NCI-H2171 (cell line): Measurements from ENCODE around the gene PDZD2.

Experiments
- DNase-seq: peaks from one replicate; lab custom pipeline; 2025; lab: John Stamatoyannopoulos, UW

The PDZD2 gene

DNA sequence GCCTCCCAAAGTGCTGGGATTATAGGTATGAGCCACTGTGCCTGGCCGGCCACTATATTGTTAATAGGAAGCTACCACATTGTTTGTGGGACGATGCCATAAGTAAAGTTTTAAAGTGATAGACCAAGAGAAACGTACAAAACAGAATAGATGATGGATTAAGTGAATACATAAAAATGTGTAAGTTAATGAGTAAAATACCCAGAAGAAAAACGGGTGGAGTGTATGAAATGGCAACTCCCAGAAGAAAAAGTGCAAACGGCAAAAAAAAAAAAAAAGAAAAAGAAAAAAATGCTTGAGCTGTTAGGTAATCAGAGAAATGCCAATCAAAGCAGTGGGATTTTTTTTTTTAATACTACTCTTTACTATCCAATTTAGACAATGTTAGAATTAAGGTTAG lies 246.0 kb downstream of the PDZD2 start:
- DNase-seq: no peak

DNA sequence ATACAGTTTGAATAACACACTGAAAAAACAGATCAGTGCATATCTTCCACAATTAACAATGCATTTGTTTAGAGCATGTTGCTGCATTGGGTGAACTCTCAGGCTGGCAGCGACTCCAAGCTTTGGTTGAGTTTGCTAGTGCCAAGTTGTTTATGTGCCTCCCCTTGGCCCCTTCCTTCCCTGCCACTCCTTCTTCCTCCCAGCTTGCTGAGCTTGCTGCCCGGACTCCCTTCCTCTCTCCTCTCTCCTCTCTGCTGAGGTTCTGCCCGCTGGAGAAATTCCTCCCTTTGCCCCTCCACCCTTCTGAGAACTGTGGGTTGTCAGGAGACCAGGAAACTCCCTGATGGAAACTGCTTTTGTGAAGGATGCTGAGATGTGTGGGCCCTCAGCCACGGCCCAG lies 247.3 kb downstream of the PDZD2 start:
- DNase-seq: no peak

DNA sequence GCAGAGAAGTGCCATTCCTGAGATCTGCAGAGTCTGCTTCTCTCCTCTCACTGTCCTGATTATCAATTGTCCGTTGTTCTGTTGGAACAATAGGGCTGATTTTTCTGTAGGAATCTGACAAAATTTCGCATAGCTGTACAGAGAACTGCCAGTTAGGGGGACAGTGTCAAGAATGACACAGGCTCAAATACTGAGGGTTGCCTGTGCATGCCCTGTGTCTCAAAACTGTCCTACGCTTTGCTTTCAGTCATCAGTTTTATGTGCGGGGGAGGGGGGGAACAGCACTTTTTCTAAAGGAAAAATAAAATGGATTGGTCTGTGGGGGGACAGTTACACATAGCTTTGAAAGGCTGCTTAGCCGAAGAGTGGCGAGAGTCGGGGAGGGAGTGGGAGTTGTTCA lies 248.6 kb downstream of the PDZD2 start:
- no peak for DNase-seq

DNA sequence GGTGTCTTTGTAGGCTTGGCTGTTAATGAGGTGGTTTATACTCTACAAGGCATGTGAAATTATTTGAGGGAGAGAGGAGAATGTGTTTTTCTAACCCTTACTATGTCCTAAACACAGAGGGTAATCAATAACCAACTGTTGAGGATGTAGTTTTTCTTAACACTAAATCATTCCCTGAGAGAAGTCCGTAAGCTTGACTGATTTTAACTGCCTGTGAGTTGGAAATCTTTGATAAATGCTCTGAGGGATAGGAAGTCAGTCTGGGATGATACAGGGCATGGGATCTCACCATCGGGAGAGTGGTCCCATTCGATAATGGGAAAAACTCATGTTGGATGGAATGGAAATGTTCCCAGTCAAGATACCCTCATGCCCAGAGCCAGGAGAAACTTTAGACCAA lies 249.6 kb downstream of the PDZD2 start:
- DNase-seq: no peak

DNA sequence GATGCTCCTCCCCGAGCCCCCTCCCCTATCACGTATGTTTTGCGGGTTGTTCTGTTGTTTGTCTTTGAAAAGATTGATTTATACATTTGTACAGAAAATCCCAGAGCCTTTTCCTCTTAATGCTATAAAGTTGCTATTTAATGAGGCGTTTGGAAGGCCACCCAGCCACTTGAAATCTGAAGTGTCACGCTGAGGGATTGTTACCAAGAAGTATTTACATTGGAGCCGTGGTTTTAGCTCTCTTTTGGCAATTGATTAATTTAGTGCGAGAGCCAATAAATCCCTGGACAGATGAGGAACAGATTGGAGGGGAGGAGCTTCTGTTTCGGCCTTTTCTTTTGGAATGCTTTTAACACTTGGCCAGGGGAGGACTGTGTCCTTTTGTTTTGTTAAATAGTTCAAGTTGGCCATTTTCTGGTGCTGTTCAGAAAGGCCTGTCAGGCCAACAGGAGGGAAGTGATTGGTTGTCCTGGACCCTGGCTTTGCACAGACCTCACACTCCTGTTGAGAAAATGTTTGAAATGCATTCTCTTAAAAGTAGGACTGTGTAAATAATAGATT lies 250.2 kb downstream of the PDZD2 start:
- no peak for DNase-seq

DNA sequence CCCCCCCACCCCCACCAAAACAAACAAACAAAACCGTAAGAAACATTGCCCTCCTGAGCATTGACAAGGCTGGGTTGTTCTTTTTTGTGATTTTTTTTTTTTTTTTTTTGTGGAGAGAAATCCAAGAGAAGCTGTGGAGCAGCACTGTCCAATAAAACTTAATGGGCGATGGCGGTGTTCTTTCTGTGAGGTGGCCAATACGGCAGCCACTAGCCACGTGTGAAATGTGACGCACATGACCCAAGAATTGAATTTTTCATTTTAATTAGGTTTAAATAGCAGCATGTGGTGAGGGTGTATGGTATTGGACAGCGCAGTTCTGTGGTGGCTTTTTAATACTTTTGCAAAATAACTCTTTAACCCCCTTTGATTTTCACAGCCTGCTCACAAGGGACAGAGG lies 251.1 kb downstream of the PDZD2 start:
- no peak for DNase-seq

DNA sequence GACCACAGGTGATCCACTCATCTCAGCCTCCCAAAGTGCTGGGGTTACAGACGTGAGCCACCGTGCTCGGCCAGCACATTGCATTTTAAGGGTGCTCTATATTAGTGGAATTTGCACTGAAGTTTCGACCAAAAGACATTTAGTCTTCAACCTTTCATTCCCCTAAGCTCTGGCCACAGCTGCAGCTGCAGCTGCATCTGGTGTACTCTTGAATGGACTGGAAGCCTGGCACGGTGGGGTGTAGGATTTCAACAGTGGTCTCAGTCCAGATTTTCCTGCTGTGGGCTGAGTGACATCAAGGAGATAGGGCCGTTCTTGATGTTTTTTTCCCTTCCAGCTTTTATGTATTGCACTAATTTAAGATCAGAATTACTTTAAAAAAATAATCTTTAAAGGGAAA lies 255.2 kb downstream of the PDZD2 start:
- DNase-seq: no peak

DNA sequence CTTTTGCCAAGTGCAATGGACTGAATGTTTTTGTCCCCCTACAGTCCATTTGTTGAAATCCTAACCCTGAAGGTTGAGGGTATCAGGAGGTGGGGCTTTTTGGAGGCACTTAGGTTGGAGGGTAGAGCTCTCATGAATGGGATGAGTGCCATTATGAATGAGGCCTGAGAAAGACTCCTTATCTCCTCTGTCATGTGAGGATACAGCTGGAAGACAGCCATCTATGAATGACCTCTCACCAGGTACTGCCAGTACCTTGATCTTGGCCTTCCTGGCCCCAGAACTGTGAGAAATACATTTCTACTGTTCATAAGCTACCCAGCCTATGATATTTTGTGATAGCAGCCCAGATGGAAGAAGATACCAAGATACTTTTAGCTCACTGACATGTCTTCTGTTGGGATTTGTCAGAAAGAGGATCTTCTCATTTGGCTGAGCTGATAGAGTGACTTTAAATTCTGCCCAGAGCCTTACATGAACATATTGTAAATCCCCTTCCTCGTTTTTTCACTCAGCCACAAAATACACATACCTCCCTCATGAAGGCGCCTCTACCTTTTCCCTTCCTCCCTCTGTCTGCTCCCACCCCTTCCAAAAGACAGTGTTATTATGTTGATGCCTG lies 256.4 kb downstream of the PDZD2 start:
- DNase-seq: no peak

DNA sequence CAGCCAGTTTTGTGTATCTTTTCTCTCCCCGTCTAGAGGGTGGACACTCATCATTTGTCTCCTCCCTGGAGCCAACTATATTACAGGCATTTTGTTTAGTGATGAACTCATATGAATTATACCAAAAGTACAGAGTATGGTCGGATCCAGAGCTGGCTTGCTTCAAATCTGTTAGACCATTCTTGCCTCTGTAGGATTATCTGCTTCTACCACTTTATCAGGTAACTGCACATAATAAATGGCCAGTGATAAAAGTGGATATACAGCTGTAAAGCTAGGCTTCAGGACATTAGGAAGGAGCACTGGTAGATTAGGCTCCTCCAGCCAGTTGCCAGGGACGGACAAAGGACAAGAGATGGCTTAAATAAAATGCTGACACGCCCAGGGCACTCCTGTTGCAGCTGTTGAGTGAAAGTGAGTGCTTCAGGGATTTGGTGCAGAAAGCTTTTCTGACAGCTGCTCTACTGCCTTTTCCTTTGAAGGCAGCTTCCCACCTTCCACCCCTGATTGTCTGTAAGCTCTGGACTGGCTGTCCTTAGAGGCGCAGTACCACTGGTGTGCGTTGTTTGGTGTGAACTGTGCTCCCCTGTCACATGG lies 259.2 kb downstream of the PDZD2 start:
- no peak for DNase-seq

DNA sequence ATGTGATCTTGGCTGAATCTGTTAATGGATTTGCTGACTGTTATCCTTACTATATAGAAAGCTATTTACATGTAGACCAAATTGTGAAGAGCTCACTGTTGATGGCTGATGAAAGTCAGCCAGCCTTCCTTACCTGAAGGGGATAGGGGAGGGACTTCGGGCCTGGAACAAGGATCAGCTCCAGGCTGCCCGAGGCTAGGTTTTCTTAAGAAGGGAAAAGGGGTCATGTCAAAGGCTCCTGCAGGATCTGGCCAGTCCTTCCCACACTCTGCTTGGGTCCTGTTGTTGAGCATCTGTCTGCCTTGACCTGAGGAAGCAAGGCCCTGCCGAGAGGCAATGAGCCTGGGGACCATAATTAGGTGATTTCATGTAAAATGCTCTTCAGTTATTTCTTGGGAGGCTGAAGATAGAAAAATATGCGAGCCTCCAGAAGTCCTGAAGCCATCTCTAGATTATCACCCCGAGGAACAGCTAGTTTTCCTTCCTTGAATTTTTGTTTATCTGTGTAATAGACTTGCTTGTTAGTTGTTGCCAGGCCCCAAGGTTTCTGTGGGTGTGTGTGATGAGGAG lies 261.4 kb downstream of the PDZD2 start:
- no peak for DNase-seq

DNA sequence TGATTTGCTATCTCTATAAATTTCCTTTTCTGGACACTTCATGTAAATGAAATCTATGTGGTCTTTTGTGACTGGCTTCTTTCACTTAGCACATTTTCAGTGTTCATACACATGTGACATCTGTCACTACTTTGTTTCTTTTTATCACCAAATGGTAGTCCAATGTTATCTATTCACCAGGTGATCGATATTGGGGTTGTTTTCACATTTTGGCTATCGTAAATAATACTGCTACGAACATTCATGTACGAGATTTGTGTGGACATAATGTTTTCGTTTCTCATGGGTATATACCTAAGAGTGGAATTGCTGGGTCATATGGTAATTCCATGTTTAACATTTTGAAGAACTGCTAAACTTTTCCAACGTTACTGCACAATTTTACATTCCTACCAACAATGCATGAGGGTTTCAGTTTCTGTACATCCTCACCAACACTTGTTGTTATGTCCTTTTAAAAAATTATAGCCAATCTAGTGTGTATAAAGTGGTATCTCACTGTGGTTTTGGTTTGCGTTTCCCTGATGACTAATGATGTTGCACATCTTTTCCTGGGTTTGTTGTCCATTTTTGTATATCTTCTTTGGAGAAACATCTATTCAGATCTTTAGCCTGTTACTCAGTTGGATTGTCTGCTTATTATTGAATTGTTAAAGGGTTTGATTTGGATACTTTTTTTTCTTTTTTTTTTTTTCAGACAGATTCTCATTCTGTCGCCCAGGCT lies 263.0 kb downstream of the PDZD2 start:
- no peak for DNase-seq

DNA sequence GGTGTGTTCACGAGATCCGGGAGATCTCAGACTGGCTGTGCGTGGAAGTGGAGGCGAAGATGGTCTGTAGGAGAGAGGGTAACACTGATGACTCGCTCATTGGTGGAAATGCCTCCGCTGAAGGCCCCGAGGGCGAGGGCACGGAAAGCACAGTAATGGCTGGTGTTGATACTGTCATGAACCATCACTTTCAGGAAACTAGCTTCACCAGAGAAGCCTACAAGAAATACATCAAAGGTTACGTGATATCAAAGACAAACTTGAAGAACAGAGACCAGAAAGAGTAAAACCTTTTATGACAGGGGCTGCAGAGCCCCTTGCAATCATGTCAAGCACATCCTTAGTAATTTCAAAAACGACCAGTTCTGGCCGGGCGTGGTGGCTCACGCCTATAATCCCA lies 269.5 kb downstream of the PDZD2 start:
- DNase-seq: no peak

DNA sequence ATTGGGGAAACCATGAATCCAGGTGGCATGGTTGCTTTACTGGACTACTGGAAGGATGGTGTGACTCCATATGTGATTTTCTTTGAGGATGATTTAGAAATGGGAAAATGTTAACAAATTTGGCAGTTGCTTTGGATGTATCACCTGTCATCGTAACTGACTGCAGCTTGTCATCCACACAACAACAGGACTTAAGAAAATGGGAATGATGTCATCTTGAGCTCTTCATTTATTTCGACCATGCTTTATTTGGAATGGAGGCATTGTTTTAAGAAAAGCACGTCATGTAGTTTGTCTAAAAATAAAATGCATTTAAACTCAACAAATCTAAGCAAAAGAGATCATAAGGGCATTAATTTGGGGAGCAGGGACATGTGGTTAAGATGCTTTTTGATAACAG lies 270.1 kb downstream of the PDZD2 start:
- no peak for DNase-seq

DNA sequence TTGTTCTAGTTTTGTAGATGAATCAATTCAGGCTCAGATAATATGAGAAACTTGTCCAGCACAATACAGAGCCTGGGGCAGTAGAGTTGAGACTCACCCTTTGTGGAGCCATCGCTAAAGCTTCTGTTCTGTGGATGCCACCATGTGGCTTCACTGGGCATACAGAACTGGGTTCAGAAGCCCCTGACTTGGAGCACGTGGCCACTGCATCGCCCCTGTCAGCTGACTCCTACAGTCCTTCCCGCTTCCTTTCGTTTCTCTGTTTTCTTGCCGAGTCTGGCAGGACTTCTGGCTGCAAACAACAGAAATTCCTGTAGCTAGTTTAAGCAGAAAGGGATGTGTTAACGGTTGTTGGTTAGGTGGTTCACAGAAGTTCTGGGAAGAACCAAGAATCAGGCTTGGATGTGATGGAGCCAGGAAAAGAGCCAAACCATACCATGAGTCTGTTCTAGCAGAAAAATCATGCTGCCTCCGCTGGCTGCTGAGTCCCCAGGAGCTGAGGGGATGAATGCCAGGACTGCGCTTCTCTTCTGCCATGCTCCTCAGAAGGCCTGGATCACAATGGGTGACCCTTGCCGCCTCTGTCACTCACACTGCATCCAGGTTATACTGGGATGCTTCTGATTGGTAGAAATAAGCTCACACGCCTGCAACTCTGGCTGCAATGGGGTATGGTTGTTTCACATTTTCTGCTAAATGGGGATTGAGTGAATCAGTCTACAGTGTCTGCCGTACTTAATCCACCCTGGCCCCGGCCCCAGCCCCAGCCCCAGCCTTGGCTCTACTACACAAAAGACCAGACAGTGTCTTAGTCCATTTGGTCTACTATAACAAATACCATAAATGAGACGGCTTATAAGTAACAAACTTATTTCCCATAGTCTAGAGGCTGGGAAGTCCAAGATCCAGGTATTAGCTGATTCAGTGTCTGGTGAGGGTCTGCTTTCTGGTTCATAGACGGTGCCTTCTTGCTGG lies 272.6 kb downstream of the PDZD2 start:
- no peak for DNase-seq

DNA sequence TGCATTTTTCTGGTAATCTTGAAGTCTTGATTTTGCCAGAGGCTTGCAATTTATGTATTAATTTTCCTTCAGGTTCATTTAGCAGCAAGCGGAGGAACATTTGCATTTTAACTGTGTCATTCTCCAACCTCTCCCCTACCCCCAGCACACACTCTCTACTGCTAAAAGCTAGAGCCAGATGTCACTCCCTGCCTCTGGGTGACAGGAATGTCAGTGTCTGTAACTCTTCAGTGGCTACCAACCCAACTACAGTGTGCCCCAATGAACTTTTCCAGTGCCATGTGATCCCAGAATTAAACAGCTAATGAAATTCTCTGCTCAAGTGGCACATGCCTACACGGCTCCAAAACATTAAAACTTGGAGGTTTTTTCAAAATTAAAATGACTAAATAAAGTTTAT lies 274.9 kb downstream of the PDZD2 start:
- no peak for DNase-seq

DNA sequence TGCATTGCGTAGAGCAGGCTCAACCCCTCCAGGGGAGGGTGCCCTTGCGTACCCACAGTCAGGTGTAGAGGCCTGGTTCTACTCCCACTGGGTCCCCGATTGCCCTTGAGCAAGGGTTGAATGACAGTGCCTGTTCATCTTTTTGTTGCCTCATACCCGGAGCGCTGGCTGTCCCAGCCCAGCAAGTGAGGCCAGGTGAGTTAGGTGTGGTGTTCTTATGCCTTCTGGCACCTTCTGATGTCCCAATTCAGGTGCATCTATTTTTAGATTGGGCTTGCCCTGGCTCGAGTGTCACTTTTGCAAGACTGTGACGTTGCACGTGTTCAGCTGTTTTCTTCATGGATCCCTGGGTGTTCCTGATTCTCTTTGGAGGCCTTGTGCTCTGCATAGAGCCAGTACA lies 277.4 kb downstream of the PDZD2 start:
- DNase-seq: no peak

DNA sequence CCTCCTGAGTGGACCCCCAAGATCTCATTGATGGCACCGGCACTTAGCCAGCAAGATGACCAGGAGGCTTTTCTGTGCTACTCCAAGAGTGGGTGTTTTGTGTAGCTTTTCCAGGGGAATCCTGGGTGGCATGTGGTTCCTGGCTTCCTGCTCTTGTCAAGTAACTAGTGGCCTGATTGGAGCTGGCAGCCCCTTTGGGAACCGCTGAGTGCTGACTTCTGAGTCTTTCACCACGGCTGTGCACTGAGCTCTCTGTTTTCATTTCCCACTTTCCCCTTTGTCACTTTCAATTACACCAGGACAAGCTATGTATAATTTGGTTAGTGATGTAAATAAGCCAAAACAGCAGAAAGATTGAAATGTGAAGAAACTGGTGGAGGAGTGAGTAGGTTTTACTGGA lies 279.8 kb downstream of the PDZD2 start:
- DNase-seq: no peak

DNA sequence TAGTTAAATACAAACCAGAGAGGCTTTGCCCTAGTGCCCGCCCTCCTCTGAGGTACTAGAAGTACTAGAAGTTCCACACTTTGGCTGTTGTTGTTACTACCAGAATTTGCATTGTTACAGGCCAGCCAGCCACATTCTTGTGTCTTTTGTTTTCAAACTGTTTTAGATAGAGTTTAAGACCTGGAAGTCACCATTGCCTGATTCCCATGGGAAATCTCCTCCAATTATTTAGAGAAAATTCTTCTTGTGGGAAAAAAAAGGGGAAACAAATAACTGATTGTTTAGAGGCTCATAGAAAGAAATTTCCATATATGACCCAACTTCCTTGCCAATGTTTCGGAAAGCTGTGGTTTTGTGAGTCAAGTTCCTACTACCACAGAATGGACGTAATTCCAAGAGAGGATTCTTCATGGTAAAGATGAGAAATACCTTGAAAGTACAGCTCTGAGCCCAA lies 282.9 kb downstream of the PDZD2 start:
- no peak for DNase-seq

DNA sequence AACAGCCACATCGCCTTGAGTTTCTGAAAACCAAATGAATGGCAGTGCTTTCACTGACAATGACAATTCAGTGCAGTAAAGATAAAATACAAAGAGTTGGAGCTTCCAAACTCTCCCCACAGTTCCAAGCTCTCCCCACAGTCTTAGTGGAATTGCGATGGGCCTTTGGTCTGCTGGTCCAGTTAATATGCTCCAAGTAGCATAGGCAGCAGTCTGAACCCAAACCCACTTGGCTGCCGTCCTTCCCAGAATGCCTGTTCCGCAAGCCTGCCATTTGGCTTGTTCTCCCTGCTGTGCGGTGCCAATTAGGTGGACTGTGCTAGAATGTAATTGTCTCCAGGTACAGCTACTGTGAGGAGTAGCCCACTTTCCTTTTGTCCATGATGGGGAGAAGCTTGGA lies 285.1 kb downstream of the PDZD2 start:
- no peak for DNase-seq

DNA sequence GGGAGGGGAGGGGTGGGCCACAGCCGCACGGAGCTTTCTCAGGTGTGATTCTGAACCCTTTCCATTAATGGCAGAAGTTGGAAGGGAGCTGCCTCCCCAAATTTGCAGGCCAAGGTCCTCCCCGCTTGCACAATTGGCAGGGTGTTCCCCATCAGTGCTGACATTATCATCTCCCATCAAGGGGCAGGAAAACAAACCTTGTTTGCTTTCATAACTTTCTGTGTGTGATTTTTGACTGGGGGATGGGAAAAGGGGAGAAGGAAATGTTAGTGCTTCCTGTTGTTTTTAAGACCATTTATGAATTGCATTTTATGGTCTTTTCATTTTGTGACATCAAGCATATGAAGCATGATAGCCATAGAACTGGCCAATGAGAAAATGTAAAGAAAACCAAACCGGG lies 292.9 kb downstream of the PDZD2 start:
- no peak for DNase-seq

DNA sequence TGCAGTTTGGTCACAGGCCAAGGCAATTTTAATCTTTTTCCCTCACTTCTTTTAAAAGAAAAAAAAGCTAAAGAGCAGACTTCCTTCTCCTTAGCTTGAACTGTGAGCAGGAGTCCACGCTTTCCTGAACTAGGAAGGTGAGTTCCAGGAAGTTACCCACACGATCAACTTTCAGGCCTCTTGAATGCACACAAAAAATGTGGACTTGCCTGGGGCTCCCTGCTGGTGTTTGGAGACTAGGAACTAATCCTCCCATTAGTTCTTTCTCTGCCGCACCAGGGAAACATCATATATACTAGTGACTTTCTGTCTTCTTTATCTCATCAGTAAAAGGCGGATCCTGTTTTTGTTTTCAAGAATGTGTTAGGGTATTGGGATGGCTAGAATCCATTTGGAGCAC lies 295.2 kb downstream of the PDZD2 start:
- no peak for DNase-seq
